Smooth muscle cell (in vitro differentiated cells): ENCODE results near the gene WDR5. TPM values are rescaled to one million over a fixed set of nuclear protein-coding genes. Genes with fewer than 3 reads are reported as not detected.

Source experiments
- DNase-seq: peaks from one replicate; lab custom pipeline; 2025; ENCODE audit not compliant: unreplicated experiment; lab: John Stamatoyannopoulos, UW
- H2AFZ ChIP-seq: fragments of 200-600 bp; sonication (generic); 2 replicates; pipeline ENCODE4 v1.6.0; 2016; ENCODE audit warnings: antibody characterized with exemption, low read depth, mild to moderate bottlenecking
- H3F3A ChIP-seq: fragments of 200-600 bp; sonication (generic); 2 replicates; pipeline ENCODE4 v1.6.0; 2017; ENCODE audit warnings: antibody characterized with exemption, low read depth
- H3K27ac ChIP-seq: fragments of 200-600 bp; sonication (generic); 2 replicates; pipeline ENCODE4 v1.5.1; 2016; ENCODE audit warnings: low read depth, mild to moderate bottlenecking
- H3K27me3 ChIP-seq: fragments of 200-600 bp; sonication (generic); 2 replicates; pipeline ENCODE4 v1.6.1; 2016; ENCODE audit warnings: low read depth, mild to moderate bottlenecking
- H3K36me3 ChIP-seq: fragments of 200-600 bp; sonication (generic); 2 replicates; pipeline ENCODE4 v1.5.1; 2016; ENCODE audit warnings: low read depth
- H3K4me1 ChIP-seq: fragments of 200-600 bp; sonication (generic); 2 replicates; pipeline ENCODE4 v1.5.1; 2016; ENCODE audit warnings: low read depth
- H3K4me2 ChIP-seq: fragments of 200-600 bp; sonication (generic); 2 replicates; pipeline ENCODE4 v1.6.0; 2016; ENCODE audit warnings: mild to moderate bottlenecking
- H3K4me3 ChIP-seq: fragments of 200-600 bp; sonication (generic); 2 replicates; pipeline ENCODE4 v1.5.1; 2016; ENCODE audit warnings: mild to moderate bottlenecking
- H3K79me2 ChIP-seq: fragments of 200-600 bp; sonication (generic); 2 replicates; pipeline ENCODE4 v1.6.0; 2016; ENCODE audit warnings: low read depth, mild to moderate bottlenecking
- H3K9ac ChIP-seq: fragments of 200-600 bp; sonication (generic); 2 replicates; pipeline ENCODE4 v1.6.0; 2016; ENCODE audit warnings: low read depth
- H3K9me3 ChIP-seq: fragments of 200-600 bp; sonication (generic); replicated peaks from 2 replicates; pipeline ENCODE4 v1.5.1; 2016; ENCODE audit warnings: low read depth
- H4K20me1 ChIP-seq: fragments of 200-600 bp; sonication (generic); 2 replicates; pipeline ENCODE4 v1.6.0; 2016; ENCODE audit warnings: low read depth
- WGBS: methylation state at CpG from one replicate; pipeline ENCODE4 v1.1.7; 2016; ENCODE audit warnings: low lambda C conversion rate; 5-methylcytosine and 5-hydroxymethylcytosine counted together
- polyA plus RNA-seq: library from polyadenylated mRNA; unstranded; fragments of >200 nt; fragmentation: Nextera tagmentation; extraction: Ambion mirVana; gene quantifications from 2 replicates; pipeline ENCODE4 v1.2.1, GENCODE V29; 2016
- small RNA-seq: library from RNA; depleted of rRNA; stranded (forward); fragments of <200 nt; gene quantifications from one replicate; pipeline ENCODE3, GENCODE V24; 2014
- total RNA-seq: library from RNA; depleted of rRNA; stranded (reverse); fragments of >200 nt; gene quantifications from 2 replicates; pipeline ENCODE4 v1.2.3, GENCODE V29; 2014
- TF ChIP-seq, protein P1 (sequence below): fragments of 200-600 bp; sonication (generic); IDR thresholded peaks from 2 replicates; pipeline ENCODE4 v1.5.1; 2017; ENCODE audit warnings: borderline replicate concordance, mild to moderate bottlenecking, antibody characterized with exemption; ENCODE audit not compliant: insufficient read depth, poor library complexity, severe bottlenecking

WDR5 gene
- total and polyA plus RNA-seq, 2 experiments from 2014 or later = 9.8 to 15.7 TPM

DNA sequence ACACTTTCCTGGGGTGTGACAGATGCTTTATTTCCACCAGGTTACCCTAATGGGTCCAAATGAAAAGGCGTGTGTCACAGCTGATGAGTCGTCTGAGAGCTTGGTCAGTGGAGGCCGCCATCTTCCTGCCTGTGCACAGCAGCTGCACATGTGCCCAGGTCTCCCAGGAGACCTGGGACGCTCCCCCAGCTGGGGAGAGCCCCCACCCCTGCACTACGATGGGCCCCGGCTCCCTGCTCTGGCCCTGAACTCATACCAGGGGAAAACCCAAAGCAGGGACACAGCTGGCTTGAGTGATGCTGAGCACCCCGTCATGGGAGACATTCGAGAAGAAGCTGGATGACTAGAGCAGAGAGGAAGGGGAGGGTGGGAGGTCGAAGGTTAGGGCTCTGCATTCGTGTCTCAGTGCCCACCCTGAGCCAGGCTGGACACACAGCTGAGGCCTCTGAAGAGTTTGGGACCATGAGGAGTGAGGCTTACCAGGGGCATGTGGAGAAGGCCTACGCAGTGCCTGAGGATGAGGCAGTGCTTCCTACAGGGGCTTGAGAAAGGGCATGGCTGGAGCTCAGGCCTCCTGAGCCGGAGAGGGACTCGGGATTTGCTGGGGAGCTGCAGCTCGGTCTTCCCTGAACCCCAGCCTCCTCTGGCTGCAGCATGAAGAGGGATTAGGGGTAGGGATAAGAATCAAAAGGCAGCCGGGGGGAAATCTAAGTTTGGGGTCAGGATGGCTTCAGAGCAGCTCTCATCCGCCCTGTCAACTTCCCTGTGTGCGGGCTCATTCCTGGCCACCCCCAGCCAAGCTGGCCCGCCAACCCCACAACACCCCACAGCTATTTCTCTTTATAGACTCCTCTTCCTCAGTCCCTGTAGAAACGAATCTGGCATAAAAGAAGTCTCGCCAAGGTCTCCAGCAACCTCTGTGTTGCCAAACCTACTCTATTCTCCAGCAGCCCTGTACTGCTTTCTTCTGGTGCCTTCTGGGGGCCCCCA lies 70.7 kb downstream of the WDR5 start:
- Histone ChIP-seq H3K9ac (no peak overlapping the region), H3K4me1 (no peaks in the 10 kb centered on the region), H2AFZ (no peak overlapping the region), H3F3A (no peaks in the 10 kb centered on the region), H3K27ac (no peak overlapping the region), H3K4me3 (no peak overlapping the region), H3K27me3 (no peaks in the 10 kb centered on the region), H3K36me3 (no peaks in the 10 kb centered on the region), H3K9me3 (no peaks in the 10 kb centered on the region), H3K4me2 (no peak overlapping the region), H3K79me2 (no peaks in the 10 kb centered on the region), H4K20me1 (no peaks in the 10 kb centered on the region)
- TF ChIP-seq, protein P1, sequence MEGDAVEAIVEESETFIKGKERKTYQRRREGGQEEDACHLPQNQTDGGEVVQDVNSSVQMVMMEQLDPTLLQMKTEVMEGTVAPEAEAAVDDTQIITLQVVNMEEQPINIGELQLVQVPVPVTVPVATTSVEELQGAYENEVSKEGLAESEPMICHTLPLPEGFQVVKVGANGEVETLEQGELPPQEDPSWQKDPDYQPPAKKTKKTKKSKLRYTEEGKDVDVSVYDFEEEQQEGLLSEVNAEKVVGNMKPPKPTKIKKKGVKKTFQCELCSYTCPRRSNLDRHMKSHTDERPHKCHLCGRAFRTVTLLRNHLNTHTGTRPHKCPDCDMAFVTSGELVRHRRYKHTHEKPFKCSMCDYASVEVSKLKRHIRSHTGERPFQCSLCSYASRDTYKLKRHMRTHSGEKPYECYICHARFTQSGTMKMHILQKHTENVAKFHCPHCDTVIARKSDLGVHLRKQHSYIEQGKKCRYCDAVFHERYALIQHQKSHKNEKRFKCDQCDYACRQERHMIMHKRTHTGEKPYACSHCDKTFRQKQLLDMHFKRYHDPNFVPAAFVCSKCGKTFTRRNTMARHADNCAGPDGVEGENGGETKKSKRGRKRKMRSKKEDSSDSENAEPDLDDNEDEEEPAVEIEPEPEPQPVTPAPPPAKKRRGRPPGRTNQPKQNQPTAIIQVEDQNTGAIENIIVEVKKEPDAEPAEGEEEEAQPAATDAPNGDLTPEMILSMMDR = no peak
- DNase-seq = no peak
- 94% methylated on average over 20 of the region's 20 CpGs for WGBS

GRCh38 chr9:134208310-134208841 lies 72.5 kb downstream of the WDR5 start:
- H3K9me3 ChIP-seq = no peaks in the 10 kb centered on the region
- H3K79me2 ChIP-seq = no peaks in the 10 kb centered on the region
- H3K27ac ChIP-seq = no peak overlapping the region
- DNase-seq = no peak
- H3K4me2 ChIP-seq = no peak overlapping the region
- H3K9ac ChIP-seq = no peak overlapping the region
- no peaks in the 10 kb centered on the region for H3K27me3 ChIP-seq
- TF ChIP-seq, protein P1 = no peak
- H3K4me3 ChIP-seq = no peak overlapping the region
- 86% methylated on average over 19 of the region's 19 CpGs for whole genome bisulfite sequencing
- no peaks in the 10 kb centered on the region for H3F3A ChIP-seq
- H4K20me1 ChIP-seq = no peaks in the 10 kb centered on the region
- H3K36me3 ChIP-seq = no peaks in the 10 kb centered on the region
- H3K4me1 ChIP-seq = no peaks in the 10 kb centered on the region
- H2AFZ ChIP-seq = no peak overlapping the region

DNA sequence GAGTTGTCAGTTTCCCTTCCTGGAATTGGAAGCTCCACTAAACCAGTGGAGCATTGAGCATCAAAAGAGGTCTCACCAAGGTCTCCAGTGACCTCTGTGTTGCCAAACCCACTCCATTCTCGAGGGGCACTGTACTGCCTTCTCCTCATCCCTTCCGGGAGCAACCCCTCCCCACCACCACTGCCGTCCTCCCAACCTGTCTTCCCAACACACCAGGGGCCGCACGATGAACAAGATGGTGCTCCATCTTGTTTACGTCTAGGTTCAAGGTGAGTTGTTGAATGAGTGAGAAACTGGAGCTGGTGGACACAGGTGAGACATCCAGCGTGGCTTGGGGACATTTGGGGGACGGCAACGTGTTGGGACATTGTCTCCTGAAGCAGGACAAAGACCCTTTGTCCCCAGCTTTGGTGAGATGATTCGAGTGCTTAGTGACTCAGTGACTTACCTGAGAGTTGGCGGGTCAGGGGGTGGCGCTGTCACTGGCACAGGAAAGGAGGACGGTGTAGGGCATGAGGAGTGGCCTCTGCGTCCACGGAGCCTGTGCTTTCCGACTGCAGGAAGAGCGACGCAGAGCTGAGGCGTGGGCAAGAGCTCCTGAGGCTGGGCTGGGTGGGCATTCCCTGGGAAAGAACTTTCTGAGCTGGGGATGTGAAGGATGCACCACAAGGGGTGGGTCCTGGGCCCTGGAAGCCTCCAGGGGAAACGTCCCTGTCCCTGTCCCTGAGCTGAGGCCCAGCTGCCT lies 73.3 kb downstream of the WDR5 start:
- H3K4me2 ChIP-seq = no peak overlapping the region
- H4K20me1 ChIP-seq = no peaks in the 10 kb centered on the region
- H3K27ac ChIP-seq = no peak overlapping the region
- no peaks in the 10 kb centered on the region for H3K9me3 ChIP-seq
- H3K4me3 ChIP-seq = no peak overlapping the region
- TF ChIP-seq, protein P1 = no peak
- no peaks in the 10 kb centered on the region for H3F3A ChIP-seq
- 96% methylated on average over 20 of the region's 20 CpGs for WGBS
- H3K9ac ChIP-seq = no peak overlapping the region
- no peaks in the 10 kb centered on the region for H3K36me3 ChIP-seq
- no peak overlapping the region for H2AFZ ChIP-seq
- no peak for DNase-seq
- H3K27me3 ChIP-seq = no peaks in the 10 kb centered on the region
- H3K4me1 ChIP-seq = no peaks in the 10 kb centered on the region
- H3K79me2 ChIP-seq = no peaks in the 10 kb centered on the region

Small RNA genes lying within 50 kb of the gene (small RNA-seq; reads per million reads assigned to genes)
- gene RNU6ATAC = 8.4 reads per million, percentile 74 among the genes with 10 or more reads in this experiment

Other genes with a start within 250 kb of the WDR5 start
- 26.2 and 27.4 TPM in 2 replicates for gene VAV2, start 143.8 kb upstream of the WDR5 start, total RNA-seq
- 35.3 and 59.4 TPM in 2 replicates for gene VAV2, start 143.8 kb upstream of the WDR5 start, polyA plus RNA-seq
- gene BRD3OS, start 110.6 kb upstream of the WDR5 start, total RNA-seq = 10.9 and 16.1 TPM in 2 replicates
- 16.0 and 17.8 TPM in 2 replicates for gene BRD3OS, start 110.6 kb upstream of the WDR5 start, polyA plus RNA-seq
- gene BRD3, start 68.1 kb upstream of the WDR5 start, total RNA-seq = 6.8 and 9.2 TPM in 2 replicates
- gene BRD3, start 68.1 kb upstream of the WDR5 start, polyA plus RNA-seq = 28.8 and 34.1 TPM in 2 replicates
- gene RNU6ATAC, start 28.5 kb downstream of the WDR5 start, total RNA-seq = not detected in 2 replicates
- gene RNU6ATAC, start 28.5 kb downstream of the WDR5 start, polyA plus RNA-seq = not detected in 2 replicates
- gene RXRA, start 190.4 kb downstream of the WDR5 start, total RNA-seq = 8.9 and 13.7 TPM in 2 replicates
- gene RXRA, start 190.4 kb downstream of the WDR5 start, polyA plus RNA-seq = 23.1 and 25.3 TPM in 2 replicates